Naive thymus-derived CD4-positive, alpha-beta T cell (primary cell): ENCODE measurements around the gene ETV3. TPM values are rescaled to one million over a fixed set of nuclear protein-coding genes. Genes with fewer than 3 reads are reported as not detected.
A peak's percentile ranks its signal among the peaks of the same experiment; 100 is the strongest.
"Not testable (repeated sequence)": the region's sequence is repeated elsewhere in the genome, so short reads cannot be mapped to it uniquely, and the experiment has no call there.

Experiments
- ATAC-seq: fragments of 150-1000 bp; cut with Tn5 transposase; 2 replicates; pipeline ENCODE4 v1.10.0; 2021; ENCODE audit warnings: mild to moderate bottlenecking, moderate library complexity
- CTCF ChIA-PET: fragments of 350-600 bp; sonication (Branson Sonifier 250); formaldehyde crosslinking; loops from one replicate; lab custom pipeline; 2021; ENCODE audit warnings: antibody characterized with exemption; lab: Charles Lee
- POLR2A ChIA-PET: fragments of 350-600 bp; sonication (Branson Sonifier 250); formaldehyde crosslinking; loops from one replicate; lab custom pipeline; 2021; ENCODE audit warnings: antibody characterized with exemption, inconsistent platforms; lab: Charles Lee
- DNase-seq, 9 donors: peaks; one replicate each; pipeline versions ENCODE4 v3.0.0 to v3.0.0-alpha.2; 2020 to 2022; ENCODE audit warnings: mixed read lengths in 1 of 9
- H3K27ac ChIP-seq: one replicate; pipeline ENCODE4 v1.7.0; 2013; ENCODE audit warnings: mild to moderate bottlenecking, low read depth, low read length, moderate library complexity
- H3K27me3 ChIP-seq, 2 donors: one replicate each; pipeline ENCODE4 v1.7.0; 2013; ENCODE audit warnings: low read length in 2 of 2, mild to moderate bottlenecking in 2 of 2, moderate library complexity in 2 of 2; ENCODE audit not compliant: control insufficient read depth in 2 of 2, insufficient read depth in 2 of 2
- H3K36me3 ChIP-seq, 3 experiments: 1 replicate in 2 of 3; 2 replicates in 1 of 3; pipeline ENCODE4 v1.7.0; 2013; ENCODE audit warnings: low read length in 3 of 3, mild to moderate bottlenecking in 3 of 3, moderate library complexity in 1 of 3; ENCODE audit not compliant: insufficient read depth in 3 of 3, control insufficient read depth in 2 of 3
- H3K4me1 ChIP-seq, 2 donors: one replicate each; pipeline ENCODE4 v1.7.0; 2013; ENCODE audit warnings: low read length in 2 of 2, mild to moderate bottlenecking in 2 of 2, moderate library complexity in 1 of 2; ENCODE audit not compliant: control insufficient read depth in 2 of 2, insufficient read depth in 2 of 2
- H3K4me3 ChIP-seq: 2 replicates; pipeline ENCODE4 v1.7.0; 2013; ENCODE audit warnings: mild to moderate bottlenecking, low read length
- H3K9me3 ChIP-seq, 3 experiments: 1 replicate in 2 of 3; 2 replicates in 1 of 3; pipeline ENCODE4 v1.7.0; 2013; ENCODE audit warnings: low read length in 3 of 3; ENCODE audit not compliant: control insufficient read depth in 2 of 3
- H3K27ac Mint-ChIP-seq, 9 donors: one replicate each; pipeline ENCODE4 v1.8.0; 2020 to 2022; ENCODE audit warnings: mixed read lengths in 9 of 9, mild to moderate bottlenecking in 8 of 9, moderate library complexity in 5 of 9, inconsistent platforms in 2 of 9
- H3K27me3 Mint-ChIP-seq, 5 donors: one replicate each; pipeline ENCODE4 v1.8.0; 2021 to 2022; ENCODE audit warnings: mixed read lengths in 5 of 5, mild to moderate bottlenecking in 1 of 5
- H3K36me3 Mint-ChIP-seq, 5 donors: one replicate each; pipeline ENCODE4 v1.8.0; 2020 to 2022; ENCODE audit warnings: mixed read lengths in 5 of 5, mild to moderate bottlenecking in 3 of 5, inconsistent platforms in 1 of 5
- H3K4me1 Mint-ChIP-seq, 7 donors: one replicate each; pipeline ENCODE4 v1.8.0; 2020 to 2022; ENCODE audit warnings: mixed read lengths in 7 of 7, mild to moderate bottlenecking in 3 of 7, inconsistent platforms in 1 of 7
- H3K4me3 Mint-ChIP-seq, 10 donors: one replicate each; pipeline ENCODE4 v1.8.0; 2020 to 2022; ENCODE audit warnings: mild to moderate bottlenecking in 10 of 10, mixed read lengths in 10 of 10, moderate library complexity in 6 of 10, inconsistent platforms in 2 of 10
- H3K9me3 Mint-ChIP-seq, 11 donors: one replicate each; pipeline ENCODE4 v1.8.0; 2020 to 2022; ENCODE audit warnings: mixed read lengths in 11 of 11, mild to moderate bottlenecking in 4 of 11, inconsistent platforms in 1 of 11, moderate library complexity in 1 of 11
- intact Hi-C, 2 donors: fragments of 100-400 bp; cut with micrococcal nuclease; formaldehyde crosslinking; loops; one replicate each; pipeline ENCODE4 v1.15.1; 2023
- polyA plus RNA-seq, 2 donors: library from polyadenylated mRNA; unstranded; fragments of 300-500 nt; fragmentation: Illumina TruSeq; gene quantifications; one replicate each; pipeline ENCODE4 v1.2.3, GENCODE V29; 2021
- total RNA-seq, 6 experiments: library from RNA in 5 of 6; stranded (reverse) in 5 of 6; gene quantifications; 1 replicate in 5 of 6; 2 replicates in 1 of 6; pipeline ENCODE4 v1.2.3 and lab custom pipeline; 2021 to 2026

ETV3 gene
- total and polyA plus RNA-seq, 7 experiments from 2014 or later: 4.5 to 72.4 (median 32.1) TPM

GRCh38 chr1:157178490-157178889 is 40.3 kb upstream of the ETV3 start:
- H3K36me3 Mint-ChIP-seq: no peaks in the 10 kb centered on the region
- no peak overlapping the region for H3K27ac Mint-ChIP-seq
- H3K9me3 Mint-ChIP-seq: peaks cover 0 to 2% (median 0%) of the 10 kb centered on the region in 11 donors
- no peaks in the 10 kb centered on the region for H3K4me1 ChIP-seq
- no peaks in the 10 kb centered on the region for H3K36me3 ChIP-seq
- peaks cover 0 to 5% (median 0%) of the 10 kb centered on the region in 7 donors for H3K4me1 Mint-ChIP-seq
- H3K9me3 ChIP-seq: no peaks in the 10 kb centered on the region
- POLR2A ChIA-PET: no interaction called here
- CTCF ChIA-PET: no interaction called here
- intact Hi-C loops: no loop called here
- H3K27me3 Mint-ChIP-seq: peaks cover 11 to 42% (median 32%) of the 10 kb centered on the region in 5 donors
- H3K27me3 ChIP-seq: no peaks in the 10 kb centered on the region
- H3K4me3 ChIP-seq: no peak overlapping the region
- DNase-seq: no peak
- H3K4me3 Mint-ChIP-seq: no peak overlapping the region
- ATAC-seq: no peak
- H3K27ac ChIP-seq: no peak overlapping the region

DNA sequence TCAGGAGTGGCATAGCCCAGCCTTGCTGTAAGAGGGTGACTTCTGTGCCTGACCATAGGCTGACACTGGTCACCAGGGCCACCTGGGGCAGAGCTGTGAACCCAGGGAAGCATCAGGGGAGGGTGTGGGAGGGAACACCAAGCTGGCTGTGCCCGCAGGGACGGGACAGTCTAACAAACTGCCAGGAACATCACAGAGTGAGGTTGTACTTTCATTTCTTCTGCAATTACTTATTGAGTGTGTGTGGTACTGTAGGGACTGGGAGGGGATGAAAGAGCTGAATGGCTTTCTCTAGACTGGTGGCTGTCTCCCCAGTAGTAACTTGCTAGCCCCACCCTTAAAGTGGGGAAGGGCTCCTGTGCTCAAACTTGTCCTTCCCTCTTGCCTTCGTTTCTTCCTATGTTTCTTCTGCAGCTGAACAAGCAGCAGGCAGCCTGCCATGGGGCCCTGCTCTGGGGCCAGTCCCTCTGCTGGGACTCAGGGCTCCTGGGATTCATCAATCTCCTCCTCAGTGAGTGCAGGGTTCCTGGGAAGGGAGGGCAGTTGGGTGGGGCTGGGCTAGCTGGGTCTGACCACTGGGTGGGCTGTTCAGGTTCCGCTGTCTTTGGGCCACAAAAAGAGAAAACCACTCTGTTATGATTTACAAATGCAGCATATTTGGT is 39.7 kb upstream of the ETV3 start:
- Mint-ChIP-seq H3K27me3 (peaks cover 11 to 43% (median 32%) of the 10 kb centered on the region in 5 donors), H3K27ac (peak overlapping the region in 1 of 9 donors; percentile 30), H3K36me3 (no peaks in the 10 kb centered on the region), H3K9me3 (peaks cover 0 to 2% (median 0%) of the 10 kb centered on the region in 11 donors), H3K4me3 (no peak overlapping the region), H3K4me1 (peaks cover 0 to 5% (median 0%) of the 10 kb centered on the region in 7 donors)
- Histone ChIP-seq H3K9me3 (no peaks in the 10 kb centered on the region), H3K27ac (no peak overlapping the region), H3K4me3 (no peak overlapping the region), H3K36me3 (no peaks in the 10 kb centered on the region), H3K4me1 (no peaks in the 10 kb centered on the region), H3K27me3 (no peaks in the 10 kb centered on the region)
- no peak for ATAC-seq
- intact Hi-C loops: no loop called here
- POLR2A ChIA-PET: no interaction called here
- DNase-seq: no peak
- CTCF ChIA-PET: no interaction called here

DNA sequence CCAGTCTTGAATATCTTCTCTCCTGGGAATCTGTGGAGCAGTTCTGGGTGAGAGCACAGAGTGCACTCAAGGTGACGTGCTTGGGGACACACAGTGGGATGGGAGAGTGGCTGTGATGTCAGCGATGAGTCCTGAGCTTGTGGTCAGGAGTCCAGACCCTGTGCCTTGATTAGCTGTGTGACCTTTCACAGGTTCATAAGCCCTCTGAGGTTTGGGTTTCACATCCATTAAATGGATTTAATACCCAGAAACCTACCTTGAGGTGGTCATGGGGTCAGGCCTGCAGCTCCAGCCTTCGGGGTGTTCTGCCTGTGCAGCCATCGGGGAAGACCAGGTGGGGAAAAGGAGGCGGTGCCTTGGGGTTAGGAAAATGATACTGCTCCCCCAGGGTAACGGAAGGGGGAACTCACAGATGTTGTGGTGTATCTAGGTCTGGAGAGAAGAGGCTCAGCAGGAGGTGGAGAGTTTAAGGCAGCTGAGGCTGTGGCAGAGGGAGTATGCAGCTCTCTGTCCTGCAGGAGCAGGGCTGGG is 38.5 kb upstream of the ETV3 start:
- peaks cover 11 to 44% (median 30%) of the 10 kb centered on the region in 5 donors for H3K27me3 Mint-ChIP-seq
- H3K9me3 Mint-ChIP-seq: peaks cover 0 to 2% (median 0%) of the 10 kb centered on the region in 11 donors
- ATAC-seq: peak; percentile 27
- intact Hi-C loops: no loop called here
- Histone ChIP-seq H3K4me1 (no peaks in the 10 kb centered on the region), H3K9me3 (no peaks in the 10 kb centered on the region), H3K27me3 (no peaks in the 10 kb centered on the region), H3K36me3 (no peaks in the 10 kb centered on the region), H3K27ac (no peak overlapping the region), H3K4me3 (no peak overlapping the region)
- H3K36me3 Mint-ChIP-seq: no peaks in the 10 kb centered on the region
- H3K4me1 Mint-ChIP-seq: peaks cover 0 to 3% (median 0%) of the 10 kb centered on the region in 7 donors
- ChIA-PET POLR2A (no interaction called here), CTCF (no interaction called here)
- H3K4me3 Mint-ChIP-seq: no peak overlapping the region
- H3K27ac Mint-ChIP-seq: no peak overlapping the region
- DNase-seq: no peak

DNA sequence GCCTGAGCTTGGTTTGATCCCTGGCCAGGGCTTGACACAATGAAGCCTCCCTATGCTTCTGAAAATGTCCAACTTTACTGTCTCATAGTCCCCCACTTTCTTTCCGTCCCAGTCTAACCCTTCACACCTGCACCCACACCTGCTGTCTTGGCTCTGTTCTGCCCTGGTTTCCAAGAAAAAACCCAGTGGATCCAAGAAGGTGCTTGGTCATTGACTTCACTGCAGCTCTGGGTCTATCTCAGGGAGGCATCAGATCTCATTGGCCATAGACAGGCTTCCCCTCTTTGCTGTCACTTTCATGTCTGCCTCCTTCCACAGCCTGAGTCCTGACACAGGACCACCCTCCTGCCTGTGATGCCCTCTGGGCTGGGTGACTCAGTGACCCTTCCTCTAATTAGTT is 37.8 kb upstream of the ETV3 start:
- H3K27me3 Mint-ChIP-seq: peaks cover 16 to 45% (median 33%) of the 10 kb centered on the region in 5 donors
- H3K9me3 ChIP-seq: no peaks in the 10 kb centered on the region
- H3K4me3 ChIP-seq: no peak overlapping the region
- intact Hi-C loops: no loop called here
- H3K27me3 ChIP-seq: no peaks in the 10 kb centered on the region
- ChIA-PET POLR2A (no interaction called here), CTCF (no interaction called here)
- H3K4me3 Mint-ChIP-seq: no peak overlapping the region
- no peak overlapping the region for H3K27ac ChIP-seq
- peaks cover 0 to 3% (median 0%) of the 10 kb centered on the region in 7 donors for H3K4me1 Mint-ChIP-seq
- peaks cover 0 to 2% (median 0%) of the 10 kb centered on the region in 11 donors for H3K9me3 Mint-ChIP-seq
- no peak overlapping the region for H3K27ac Mint-ChIP-seq
- no peak for DNase-seq
- no peaks in the 10 kb centered on the region for H3K4me1 ChIP-seq
- no peak for ATAC-seq
- H3K36me3 ChIP-seq: no peaks in the 10 kb centered on the region
- H3K36me3 Mint-ChIP-seq: no peaks in the 10 kb centered on the region

GRCh38 chr1:157173900-157174410 is 35.8 kb upstream of the ETV3 start:
- ChIA-PET POLR2A (no interaction called here), CTCF (no interaction called here)
- Mint-ChIP-seq H3K27ac (no peak overlapping the region), H3K27me3 (peaks cover 10 to 39% (median 23%) of the 10 kb centered on the region in 5 donors), H3K4me1 (peaks cover 0 to 3% (median 0%) of the 10 kb centered on the region in 7 donors), H3K9me3 (peaks cover 0 to 2% (median 0%) of the 10 kb centered on the region in 11 donors), H3K36me3 (no peaks in the 10 kb centered on the region), H3K4me3 (no peak overlapping the region)
- Histone ChIP-seq H3K36me3 (no peaks in the 10 kb centered on the region), H3K4me3 (no peak overlapping the region), H3K4me1 (no peaks in the 10 kb centered on the region), H3K27ac (no peak overlapping the region), H3K9me3 (no peaks in the 10 kb centered on the region), H3K27me3 (no peaks in the 10 kb centered on the region)
- intact Hi-C loops: no loop called here
- DNase-seq (no peak), ATAC-seq (no peak)

DNA sequence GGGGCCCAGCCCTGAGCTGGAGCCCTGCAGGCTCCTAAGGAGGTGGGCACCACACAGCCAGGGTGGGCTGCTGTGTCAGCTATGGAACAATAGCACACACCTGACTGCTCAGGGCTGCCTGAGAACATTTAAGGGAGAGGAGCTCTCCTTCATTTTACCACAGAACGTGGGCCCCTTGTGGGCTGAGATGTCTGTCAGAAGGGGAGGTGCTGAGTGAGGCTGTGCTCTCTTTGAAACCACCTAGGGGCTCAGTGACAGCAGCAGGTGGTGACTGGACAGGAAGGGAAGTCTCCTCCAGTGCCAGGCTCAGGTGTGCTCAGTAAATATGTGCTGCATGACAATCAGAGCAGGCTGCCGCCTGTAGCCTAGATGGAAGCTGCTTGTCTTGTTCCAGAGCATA is 35.0 kb upstream of the ETV3 start:
- H3K27ac ChIP-seq, POLR2A ChIA-PET, H3K9me3 ChIP-seq, intact Hi-C loops, H3K9me3 Mint-ChIP-seq, H3K36me3 Mint-ChIP-seq, H3K4me1 ChIP-seq, H3K4me3 Mint-ChIP-seq, H3K4me1 Mint-ChIP-seq, DNase-seq, CTCF ChIA-PET, ATAC-seq, H3K4me3 ChIP-seq, H3K27ac Mint-ChIP-seq, H3K36me3 ChIP-seq, H3K27me3 ChIP-seq: not testable (repeated sequence)
- peaks cover 10 to 38% (median 20%) of the 10 kb centered on the region in 5 donors for H3K27me3 Mint-ChIP-seq
